NOMO-1 (cell line): ENCODE results near the gene LAMA3.

ENCODE experiments used
- DNase-seq, 2 experiments: peaks; one replicate each; lab custom pipeline; 2025; ENCODE audit not compliant: unreplicated experiment in 2 of 2; lab: John Stamatoyannopoulos, UW

Gene LAMA3

DNA sequence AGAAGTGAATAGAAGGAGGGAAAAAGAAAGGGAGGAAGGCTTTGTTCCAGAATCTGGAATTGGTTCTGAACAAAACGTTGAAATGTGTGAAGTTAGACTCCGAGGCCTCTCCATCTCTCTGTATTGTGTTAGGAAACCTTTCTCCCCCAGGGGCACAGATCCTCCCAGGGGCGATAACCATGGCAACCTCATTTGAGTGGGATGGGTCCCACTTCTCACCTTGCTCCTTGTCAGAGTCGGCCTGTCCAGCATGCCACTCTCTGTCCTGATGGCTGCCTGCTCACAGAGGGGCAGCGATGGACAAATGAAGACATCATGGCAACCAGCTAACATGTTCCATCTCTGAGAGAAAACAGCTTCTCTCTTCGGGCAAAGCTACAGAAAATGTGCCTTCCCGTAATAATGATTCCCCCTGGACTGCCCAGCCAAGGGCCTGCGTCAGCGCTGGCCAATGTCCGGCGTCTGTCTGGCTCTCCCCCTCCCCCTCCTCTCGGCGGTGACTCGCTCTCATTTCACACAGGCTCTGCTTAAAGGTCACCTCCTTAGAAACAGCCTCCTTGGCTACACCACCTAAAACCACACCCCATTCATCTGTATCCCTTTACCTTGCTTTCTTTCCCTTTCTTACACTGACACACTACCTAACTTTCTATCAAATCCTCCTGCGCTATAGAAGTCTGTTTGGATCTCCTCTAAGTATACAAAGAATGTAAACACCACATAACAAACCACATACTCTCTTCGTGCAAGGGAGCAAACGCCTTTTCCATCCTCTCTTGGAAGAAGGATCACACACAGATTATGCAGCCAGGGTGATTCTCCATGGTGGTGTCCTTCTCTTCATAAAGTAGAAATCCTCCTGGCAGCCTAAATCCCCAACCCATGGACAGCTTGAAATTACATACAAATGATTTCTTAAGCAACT lies 293.2 kb downstream of the LAMA3 start:
- DNase-seq: no peak

DNA sequence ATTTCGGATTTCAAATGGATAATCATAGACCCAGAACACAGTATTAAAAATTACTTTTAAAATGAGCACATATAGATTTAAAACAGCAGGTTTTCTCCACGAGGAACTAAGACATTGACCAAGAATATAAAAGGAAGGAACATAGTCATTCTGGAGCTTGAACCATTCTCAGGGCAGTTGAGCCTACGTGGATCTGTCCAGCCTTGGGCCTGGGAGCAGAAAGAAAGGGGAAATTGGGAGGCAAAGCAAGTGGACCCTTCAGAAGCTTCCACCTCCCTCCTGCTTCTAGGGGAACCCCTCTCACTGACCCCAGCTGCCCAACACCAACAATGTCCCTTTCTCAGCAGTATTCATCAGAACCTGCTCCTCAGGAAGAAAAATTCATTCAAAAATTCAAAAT lies 293.9 kb downstream of the LAMA3 start:
- no peak for DNase-seq

DNA sequence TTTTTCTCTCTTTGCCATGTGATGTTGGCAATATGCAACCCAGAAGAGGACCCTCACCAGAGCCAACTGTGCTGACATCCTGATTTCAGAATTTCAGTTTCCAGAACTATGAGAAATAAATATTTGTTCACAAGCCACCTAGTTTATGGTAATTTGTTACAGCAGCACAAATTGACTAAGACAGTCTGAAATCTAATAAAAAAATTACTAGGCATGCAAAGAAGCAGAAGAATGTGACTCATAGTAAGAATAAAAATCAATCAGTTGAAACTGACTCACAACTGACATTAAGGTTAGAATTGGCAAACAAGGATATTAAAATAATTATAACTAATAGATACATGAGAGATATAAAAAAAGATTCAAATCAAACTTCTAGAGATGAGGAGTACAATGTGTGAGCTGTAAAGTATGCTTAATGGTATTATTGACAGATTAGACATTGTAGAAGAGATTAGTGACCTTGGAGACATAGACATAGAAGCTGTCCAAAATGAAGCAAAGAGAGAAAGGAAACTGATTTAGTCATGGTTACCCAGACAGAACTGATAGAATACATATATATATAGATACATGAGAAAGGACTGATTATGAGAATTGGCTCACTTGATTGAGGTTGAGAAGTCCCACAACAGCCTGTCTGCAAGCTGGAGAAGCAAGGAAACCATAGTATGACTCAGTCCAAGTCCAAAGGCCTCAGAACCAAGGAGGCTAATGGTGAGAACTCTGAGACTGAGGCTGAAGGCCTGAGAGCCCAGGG lies 297.5 kb downstream of the LAMA3 start:
- no peak for DNase-seq

DNA sequence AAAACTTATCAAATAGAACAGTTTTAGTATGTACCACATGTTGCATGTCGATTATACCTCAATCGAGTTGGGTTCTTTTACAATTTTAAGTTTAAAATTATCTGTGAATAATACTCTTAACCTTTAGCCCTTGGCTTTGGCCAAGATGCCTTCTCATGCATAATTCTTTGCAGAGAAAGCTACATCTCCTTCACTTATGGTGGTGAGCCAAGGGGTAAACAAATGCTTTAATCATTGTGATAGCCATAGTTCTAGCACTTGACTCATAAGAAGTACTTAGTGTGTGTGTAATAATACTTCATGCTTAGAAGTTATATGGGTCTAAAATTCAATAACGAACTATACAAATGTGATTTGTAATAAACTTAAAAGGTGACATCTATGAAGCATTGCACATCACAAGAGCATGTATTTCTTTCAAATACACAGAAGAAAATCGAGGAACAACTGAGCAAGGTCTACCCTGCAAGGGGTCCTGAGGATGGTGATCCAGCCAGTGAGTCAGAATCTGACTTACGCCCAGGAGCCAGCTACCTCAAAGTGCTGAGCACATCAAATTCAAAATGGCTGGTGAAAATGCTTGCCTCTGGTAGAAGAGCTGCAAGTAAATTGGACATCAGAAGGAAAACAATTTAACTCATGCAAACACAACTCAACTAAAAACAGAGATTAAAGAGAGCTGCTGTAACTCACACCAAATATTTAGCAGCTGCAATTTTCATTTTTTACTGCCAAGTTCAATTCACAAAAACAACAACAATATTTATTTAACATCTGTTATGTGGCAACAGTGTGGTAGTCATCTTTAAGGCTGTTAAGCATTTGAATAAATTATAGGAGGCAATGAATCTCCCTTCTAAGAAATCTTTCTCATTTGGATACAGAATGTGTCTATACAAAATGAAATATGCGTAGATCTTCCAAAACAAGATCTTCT lies 301.5 kb downstream of the LAMA3 start:
- no peak for DNase-seq

DNA sequence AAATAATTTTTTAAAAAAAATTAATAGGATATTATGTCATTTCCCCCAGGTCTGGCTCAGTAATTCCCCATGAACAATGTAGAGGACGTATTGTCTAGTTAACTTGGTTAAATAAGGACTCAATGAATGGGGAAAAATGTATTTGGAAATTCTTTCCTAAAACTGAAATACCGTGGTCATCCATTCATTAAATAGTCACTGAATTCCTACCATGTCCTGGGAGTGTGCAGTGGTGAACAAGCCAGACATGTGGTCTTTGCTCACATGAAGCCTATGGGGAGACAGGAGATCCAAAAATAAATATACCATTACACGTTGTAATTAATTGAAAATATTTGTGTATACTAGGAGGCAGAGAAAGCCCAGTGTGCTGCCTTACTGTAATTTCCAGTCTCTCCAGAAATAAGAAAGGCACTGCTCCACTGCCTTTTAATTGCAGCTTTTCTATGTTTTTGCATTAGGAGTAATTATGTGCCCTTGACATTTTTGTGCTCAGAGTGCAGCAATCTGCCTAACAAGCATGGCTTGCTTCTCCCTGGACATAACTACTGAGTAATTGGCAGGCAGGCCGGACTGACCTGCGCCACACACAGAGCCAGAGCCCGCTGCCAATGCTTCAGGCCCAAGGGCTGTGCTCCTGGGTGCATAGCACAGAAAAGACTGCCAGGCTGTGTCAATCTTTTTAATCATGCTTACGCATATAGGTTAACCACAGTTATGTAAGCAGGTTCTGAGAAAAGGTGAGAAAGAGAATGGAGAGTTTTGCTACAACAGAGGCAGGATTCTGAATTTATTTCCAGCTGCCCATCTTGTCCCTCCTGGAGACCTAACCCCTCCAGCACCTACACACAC lies 303.1 kb downstream of the LAMA3 start:
- DNase-seq: no peak

- no peak for DNase-seq
Observed at GRCh38 chr18:23992941-23993280, 303.7 kb downstream of the LAMA3 start.

DNA sequence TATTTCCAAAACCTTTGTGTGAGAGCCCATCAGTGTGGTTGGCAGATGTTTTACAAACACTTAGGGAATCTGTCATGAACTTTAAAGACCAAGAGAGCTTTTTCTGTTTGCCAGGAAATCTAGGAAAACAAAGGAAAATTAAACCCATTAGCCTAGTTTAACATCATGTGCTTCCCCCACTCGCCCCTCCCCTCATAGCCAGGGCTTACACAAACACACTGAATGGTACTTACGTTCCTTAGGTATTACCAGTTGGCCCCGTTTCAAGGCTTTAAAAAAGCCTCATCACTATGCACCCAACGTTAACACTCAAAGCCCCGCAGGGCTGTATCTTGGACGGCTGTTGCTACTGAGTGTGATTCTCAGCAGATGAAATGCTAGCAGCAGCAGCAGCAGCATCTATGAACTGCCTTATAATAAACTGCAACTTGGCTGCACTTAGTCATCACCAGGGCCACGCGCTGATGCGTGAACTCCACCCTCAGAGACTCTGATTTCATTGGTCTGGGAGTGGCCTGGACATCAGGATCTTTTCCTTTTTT lies 305.2 kb downstream of the LAMA3 start:
- DNase-seq: no peak

- DNase-seq: no peak
Observed at GRCh38 chr18:23995180-23995579, 305.9 kb downstream of the LAMA3 start.

GRCh38 chr18:23998018-23998417 lies 308.8 kb downstream of the LAMA3 start:
- DNase-seq: no peak

GRCh38 chr18:23998820-23999219 lies 309.6 kb downstream of the LAMA3 start:
- no peak for DNase-seq

DNA sequence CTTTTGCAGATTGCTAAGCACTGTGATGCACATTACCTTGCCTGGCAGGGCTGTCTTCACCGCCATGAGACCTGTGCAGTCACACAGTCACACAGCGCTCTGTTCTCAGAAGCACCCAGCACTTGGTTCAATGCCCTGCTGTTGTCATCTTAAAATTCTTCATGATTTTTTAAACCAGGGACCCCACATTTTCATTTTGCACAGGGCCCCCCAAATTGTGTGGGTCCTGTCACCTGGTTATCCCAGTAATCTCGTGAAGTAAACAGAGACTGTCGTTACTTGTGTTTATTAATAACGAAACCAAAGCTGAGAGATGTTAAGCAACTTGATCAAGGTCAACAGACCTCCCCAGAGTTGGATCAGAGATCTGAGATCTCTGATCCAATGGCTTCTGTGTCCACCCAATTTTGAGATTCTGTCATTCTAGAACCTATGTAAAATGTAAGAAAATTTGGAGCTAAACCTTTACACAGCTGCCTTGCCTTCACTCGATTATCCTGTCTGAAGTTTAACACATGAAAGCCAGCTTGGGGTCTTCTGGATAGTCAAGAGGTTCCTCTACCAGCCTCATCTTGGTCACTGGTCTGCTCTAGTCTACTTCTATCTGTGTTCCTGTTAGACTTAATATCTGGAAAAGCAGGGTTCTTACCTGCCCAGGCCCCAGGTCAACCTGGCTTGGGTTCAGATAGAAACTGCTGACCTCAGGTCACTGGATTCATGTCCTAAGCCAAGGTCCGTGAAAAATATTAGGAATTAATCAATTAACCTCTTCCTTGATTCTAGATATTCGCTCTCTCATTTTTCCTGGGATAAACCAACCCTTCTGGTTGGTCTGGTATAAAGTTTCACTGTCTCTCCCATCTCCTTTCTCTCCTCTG lies 311.6 kb downstream of the LAMA3 start:
- DNase-seq: no peak

GRCh38 chr18:24002479-24002878 lies 313.2 kb downstream of the LAMA3 start:
- DNase-seq: peak in 1 of 2 experiments; percentile 5

DNA sequence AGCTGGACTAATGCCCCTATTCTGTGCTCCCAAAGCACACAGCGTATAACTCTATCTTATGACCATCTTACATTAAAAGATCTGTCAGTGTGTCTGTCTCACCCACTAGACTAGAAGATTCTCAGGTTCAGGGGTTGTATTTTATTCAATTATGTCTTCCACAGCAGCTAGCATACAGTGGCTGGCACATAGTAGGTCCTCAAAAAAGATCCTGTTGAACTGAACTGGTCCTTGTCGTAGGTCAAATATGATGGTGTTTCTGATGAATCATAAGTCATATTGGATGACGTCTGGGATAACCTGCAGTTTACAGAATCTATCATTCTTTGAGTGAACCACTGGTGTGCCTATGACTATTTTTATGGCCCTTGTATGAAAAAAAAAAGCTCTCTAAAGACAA lies 314.0 kb downstream of the LAMA3 start:
- no peak for DNase-seq

DNA sequence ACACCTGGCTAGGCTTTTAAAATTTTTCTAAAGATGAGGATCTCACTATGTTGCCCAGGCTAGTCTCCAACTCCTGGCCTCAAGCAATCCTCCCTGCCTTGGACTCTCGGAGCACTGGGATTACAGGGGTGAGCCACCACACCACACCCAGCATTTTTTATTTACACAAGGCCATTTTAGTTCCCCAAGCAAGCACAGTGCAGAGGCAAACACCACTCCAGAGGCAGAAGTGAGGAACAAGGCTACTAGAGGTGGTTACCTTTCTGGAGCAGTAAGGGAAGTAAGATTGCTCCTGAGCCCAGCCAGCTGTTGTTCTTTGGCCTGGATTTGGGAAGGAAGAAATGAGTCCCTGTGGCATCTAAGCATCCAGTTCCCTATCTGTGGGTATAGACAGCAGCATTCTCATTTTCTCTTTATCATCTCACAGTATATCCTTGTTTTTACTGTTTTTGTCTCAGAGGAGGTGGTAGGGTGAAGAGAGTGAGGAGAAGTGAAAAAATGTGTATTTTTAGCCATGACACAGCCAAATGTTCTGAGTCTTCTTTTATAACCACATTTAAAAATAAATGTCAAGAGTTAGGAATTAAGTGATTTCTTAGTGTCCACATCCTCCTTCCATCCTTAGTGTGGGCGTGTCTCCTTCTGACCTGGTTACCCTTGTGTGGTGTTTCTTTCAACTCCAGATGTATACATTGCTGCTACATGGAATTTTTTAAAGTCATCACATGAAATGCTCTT lies 314.8 kb downstream of the LAMA3 start:
- peak; percentile 15 to 33 for DNase-seq
